GM21447 (cell line): ENCODE results near the gene PPHLN1.
"Not testable (repeated sequence)": the region's sequence is repeated elsewhere in the genome, so short reads cannot be mapped to it uniquely, and the experiment has no call there.

Source experiments
- ATAC-seq: cut with Tn5 transposase; IDR thresholded peaks from one replicate; pipeline ENCODE4 v1.9.1; 2021; ENCODE audit not compliant: unreplicated experiment

The PPHLN1 gene

GRCh38 chr12:42364692-42365091, 38.7 kb downstream of the PPHLN1 start:
- no peak for ATAC-seq

GRCh38 chr12:42365486-42365885, 39.5 kb downstream of the PPHLN1 start:
- no peak for ATAC-seq

- ATAC-seq: no peak
These were observed 44.0 kb downstream of the PPHLN1 start for GRCh38 chr12:42370013-42370412.

- ATAC-seq: peak; percentile 74
These were observed 46.3 kb downstream of the PPHLN1 start for GRCh38 chr12:42372154-42372791.

GRCh38 chr12:42373669-42374068, 47.7 kb downstream of the PPHLN1 start:
- ATAC-seq: no peak

DNA sequence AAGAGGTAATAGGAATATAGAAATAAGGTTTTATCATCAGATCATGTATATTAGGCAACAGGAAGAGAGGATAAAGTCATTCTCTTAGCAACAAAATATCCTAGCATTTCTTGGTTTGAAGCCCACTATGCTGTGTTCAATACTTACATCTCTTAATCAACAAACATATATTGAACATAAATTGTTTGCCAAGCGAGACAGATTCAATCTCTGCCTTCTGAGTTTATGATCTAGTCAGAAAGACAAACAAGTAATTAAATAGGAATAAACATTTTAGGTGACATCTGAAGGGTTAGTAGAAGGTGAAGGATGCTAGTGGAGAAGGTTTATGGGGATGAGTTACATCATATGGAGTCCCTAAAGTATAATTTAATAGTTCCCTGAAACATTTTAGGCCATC, 54.8 kb downstream of the PPHLN1 start:
- ATAC-seq: no peak

GRCh38 chr12:42382013-42382696, 56.2 kb downstream of the PPHLN1 start:
- no peak for ATAC-seq

- no peak for ATAC-seq
These were observed 59.4 kb downstream of the PPHLN1 start for GRCh38 chr12:42385326-42385841.

DNA sequence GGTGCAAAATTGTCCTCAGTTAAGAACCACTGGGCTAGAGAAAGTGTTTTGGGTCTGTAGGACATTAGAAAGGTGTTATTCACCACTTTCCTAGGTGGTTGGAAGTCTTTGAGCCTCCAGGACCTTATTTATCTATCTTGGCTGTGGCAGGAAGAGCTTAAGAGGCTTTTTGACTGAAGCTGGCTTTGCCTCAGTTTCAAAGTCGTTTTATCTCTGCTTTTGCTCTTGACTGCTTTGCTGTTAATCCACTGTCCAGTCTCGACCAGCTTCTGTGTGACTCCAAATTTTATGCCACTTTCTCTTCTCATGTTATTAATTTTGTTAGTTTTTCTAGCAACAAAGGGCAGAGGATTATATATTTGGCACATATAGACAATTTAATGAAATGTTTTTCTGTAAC, 60.3 kb downstream of the PPHLN1 start:
- ATAC-seq: no peak

GRCh38 chr12:42388086-42388485, 62.1 kb downstream of the PPHLN1 start:
- ATAC-seq: not testable (repeated sequence)

DNA sequence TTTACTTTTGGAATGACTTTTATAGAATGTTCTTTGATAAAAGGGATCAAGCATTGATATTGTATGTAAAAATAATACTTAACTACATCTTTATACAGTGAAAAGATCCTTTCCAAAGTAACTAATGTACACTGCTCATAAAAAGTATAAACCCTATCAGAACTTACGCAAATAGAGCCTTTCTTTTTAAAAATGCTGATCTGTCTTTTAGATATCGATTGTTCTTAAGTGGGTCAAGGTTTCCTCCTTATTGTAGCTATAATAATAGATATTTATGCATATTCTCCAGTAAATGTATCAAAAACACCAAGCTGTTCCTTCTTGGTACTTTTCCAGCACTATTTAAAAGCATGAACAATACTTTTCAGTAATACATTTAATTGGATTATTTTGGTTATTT, 68.5 kb downstream of the PPHLN1 start:
- ATAC-seq: no peak

GRCh38 chr12:42396473-42397259, 70.7 kb downstream of the PPHLN1 start:
- no peak for ATAC-seq

GRCh38 chr12:42402821-42403411, 76.9 kb downstream of the PPHLN1 start:
- no peak for ATAC-seq

- ATAC-seq: no peak
These were observed 81.3 kb downstream of the PPHLN1 start for GRCh38 chr12:42407306-42407705.

- ATAC-seq: no peak
These were observed 83.5 kb downstream of the PPHLN1 start for GRCh38 chr12:42409471-42409870.

DNA sequence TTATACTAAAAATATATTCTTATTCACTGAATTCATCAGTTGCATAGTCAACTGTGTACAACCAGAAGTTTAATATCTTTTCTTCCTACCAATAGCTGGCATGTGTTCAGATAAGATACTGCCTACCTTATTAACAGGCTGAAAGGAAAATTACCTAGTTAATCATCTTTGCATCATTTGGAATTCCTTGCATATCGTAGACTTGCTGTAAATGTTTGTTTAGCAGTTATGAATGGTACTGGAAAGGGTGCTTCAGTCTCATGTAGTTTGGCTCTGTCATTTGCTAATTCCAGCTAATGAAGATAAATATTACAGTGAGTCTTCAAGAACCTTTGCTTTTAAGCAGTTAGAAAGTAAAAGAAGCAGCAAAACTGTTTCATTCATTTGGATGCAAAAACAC, 84.4 kb downstream of the PPHLN1 start:
- no peak for ATAC-seq

DNA sequence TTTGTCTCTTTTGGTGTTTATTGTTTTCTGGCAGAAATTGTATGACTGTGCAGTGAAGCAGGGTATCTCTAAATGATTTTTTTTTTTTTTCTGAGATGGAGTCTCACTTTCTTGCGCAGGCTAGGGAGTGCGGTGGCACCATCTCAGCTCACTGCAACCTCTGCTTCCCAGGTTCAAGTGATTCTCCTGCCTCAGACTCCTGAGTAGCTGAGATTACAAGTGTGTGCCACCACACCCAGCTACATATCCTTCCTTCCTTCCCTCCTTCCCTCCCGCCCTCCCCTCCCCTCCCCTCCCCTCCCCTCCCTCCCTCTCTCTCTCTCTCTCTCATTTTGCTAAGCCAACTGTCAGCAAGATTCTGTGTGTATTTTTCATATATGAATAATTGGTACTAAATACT, 94.4 kb downstream of the PPHLN1 start:
- ATAC-seq: no peak

- ATAC-seq: peak; percentile 96
These were observed 96.1 kb downstream of the PPHLN1 start for GRCh38 chr12:42421844-42422779.

- no peak for ATAC-seq
These were observed 96.8 kb downstream of the PPHLN1 start for GRCh38 chr12:42422785-42423184.

GRCh38 chr12:42426746-42427145, 100.8 kb downstream of the PPHLN1 start:
- ATAC-seq: no peak
